Nephron (organoid): Measurements from ENCODE around the gene DSCAML1.

Experiments
- H3K27ac Mint-ChIP-seq, 3 experiments: 2 replicates each; pipeline ENCODE4 v1.8.0; 2020; ENCODE audit warnings: mixed read lengths in 3 of 3, mild to moderate bottlenecking in 2 of 3, moderate library complexity in 1 of 3
- H3K27me3 Mint-ChIP-seq: 2 replicates; pipeline ENCODE4 v1.8.0; 2021; ENCODE audit warnings: low read depth, mild to moderate bottlenecking, moderate library complexity, mixed read lengths
- H3K36me3 Mint-ChIP-seq: 2 replicates; pipeline ENCODE4 v1.8.0; 2020; ENCODE audit warnings: low read depth, mixed read lengths
- H3K4me1 Mint-ChIP-seq: 2 replicates; pipeline ENCODE4 v1.8.0; 2020; ENCODE audit warnings: mixed read lengths
- H3K4me3 Mint-ChIP-seq, 3 experiments: 2 replicates each; pipeline ENCODE4 v1.8.0; 2020; ENCODE audit warnings: mild to moderate bottlenecking in 3 of 3, mixed read lengths in 3 of 3, moderate library complexity in 2 of 3
- H3K9me3 Mint-ChIP-seq: 2 replicates; pipeline ENCODE4 v1.8.0; 2020; ENCODE audit warnings: mixed read lengths
- CTCF ChIP-seq, 3 experiments: fragments of 200-600 bp; sonication (generic); IDR thresholded peaks; one replicate each; pipeline ENCODE4 v1.5.0; 2021; ENCODE audit warnings: antibody characterized with exemption in 3 of 3; ENCODE audit not compliant: unreplicated experiment in 3 of 3

DSCAML1 gene

GRCh38 chr11:117391181-117391580 lies 405.8 kb downstream of the DSCAML1 start:
- Mint-ChIP-seq H3K4me1 (peaks cover 15% of the 10 kb centered on the region), H3K36me3 (peaks cover 57% of the 10 kb centered on the region), H3K27ac (peak overlapping the region in 2 of 3 experiments; percentile 25 to 59), H3K9me3 (no peaks in the 10 kb centered on the region), H3K4me3 (no peak overlapping the region), H3K27me3 (no peaks in the 10 kb centered on the region)
- no peak for TF ChIP-seq CTCF (IDR thresholded peaks at IDR 0.05; ENCODE audit: unreplicated experiment in 3 of 3)

- peak overlapping the region in 2 of 3 experiments; percentile 25 to 59 for H3K27ac Mint-ChIP-seq
- no peak overlapping the region for H3K4me3 Mint-ChIP-seq
- H3K36me3 Mint-ChIP-seq, result peaks cover 54% of the 10 kb centered on the region
- peaks cover 15% of the 10 kb centered on the region for H3K4me1 Mint-ChIP-seq
- H3K9me3 Mint-ChIP-seq, result no peaks in the 10 kb centered on the region
- TF ChIP-seq CTCF (IDR thresholded peaks at IDR 0.05; ENCODE audit: unreplicated experiment in 3 of 3), result no peak
- H3K27me3 Mint-ChIP-seq, result no peaks in the 10 kb centered on the region
Observed at GRCh38 chr11:117390743-117391142, 406.3 kb downstream of the DSCAML1 start.

- H3K4me1 Mint-ChIP-seq, result peaks cover 7% of the 10 kb centered on the region
- H3K36me3 Mint-ChIP-seq, result peaks cover 44% of the 10 kb centered on the region
- no peaks in the 10 kb centered on the region for H3K9me3 Mint-ChIP-seq
- H3K27ac Mint-ChIP-seq, result no peak overlapping the region
- no peak overlapping the region for H3K4me3 Mint-ChIP-seq
- no peak for TF ChIP-seq CTCF (IDR thresholded peaks at IDR 0.05; ENCODE audit: unreplicated experiment in 3 of 3)
- H3K27me3 Mint-ChIP-seq, result no peaks in the 10 kb centered on the region
Observed at GRCh38 chr11:117387992-117388755, 408.8 kb downstream of the DSCAML1 start.

GRCh38 chr11:117385906-117386305 lies 411.1 kb downstream of the DSCAML1 start:
- no peaks in the 10 kb centered on the region for H3K9me3 Mint-ChIP-seq
- no peak for TF ChIP-seq CTCF (IDR thresholded peaks at IDR 0.05; ENCODE audit: unreplicated experiment in 3 of 3)
- H3K4me3 Mint-ChIP-seq, result no peak overlapping the region
- peaks cover 37% of the 10 kb centered on the region for H3K36me3 Mint-ChIP-seq
- H3K27ac Mint-ChIP-seq, result no peak overlapping the region
- H3K27me3 Mint-ChIP-seq, result no peaks in the 10 kb centered on the region
- H3K4me1 Mint-ChIP-seq, result peaks cover 2% of the 10 kb centered on the region

DNA sequence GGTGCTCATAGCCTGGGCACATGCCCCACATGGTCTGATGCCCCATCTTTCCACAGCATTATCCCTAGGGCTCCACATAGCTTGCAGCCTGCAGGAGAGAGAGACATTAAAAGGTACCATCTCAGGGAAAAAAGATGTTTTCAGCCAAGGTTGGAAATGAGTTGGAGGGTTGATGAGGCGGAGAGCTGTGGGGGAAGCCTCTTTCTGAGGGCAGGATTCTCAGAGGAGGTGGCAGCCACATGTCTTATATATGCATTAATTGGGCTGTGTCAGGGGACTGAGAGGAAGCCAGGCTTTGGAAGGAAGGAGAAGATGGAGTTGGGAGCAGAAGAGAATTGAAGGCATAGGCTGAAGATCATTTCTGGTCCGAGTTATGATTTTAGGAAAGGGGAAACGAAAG lies 411.5 kb downstream of the DSCAML1 start:
- Mint-ChIP-seq H3K27ac (no peak overlapping the region), H3K4me3 (no peak overlapping the region), H3K27me3 (no peaks in the 10 kb centered on the region), H3K9me3 (no peaks in the 10 kb centered on the region), H3K4me1 (no peaks in the 10 kb centered on the region), H3K36me3 (peaks cover 39% of the 10 kb centered on the region)
- no peak for TF ChIP-seq CTCF (IDR thresholded peaks at IDR 0.05; ENCODE audit: unreplicated experiment in 3 of 3)

- Mint-ChIP-seq H3K9me3 (no peaks in the 10 kb centered on the region), H3K27ac (no peak overlapping the region), H3K36me3 (peaks cover 38% of the 10 kb centered on the region), H3K4me3 (no peak overlapping the region), H3K4me1 (no peaks in the 10 kb centered on the region), H3K27me3 (no peaks in the 10 kb centered on the region)
- TF ChIP-seq CTCF (IDR thresholded peaks at IDR 0.05; ENCODE audit: unreplicated experiment in 3 of 3), result no peak
Observed at GRCh38 chr11:117384045-117384444, 413.0 kb downstream of the DSCAML1 start.
